Lower leg skin (tissue), 4 donors: ENCODE measurements around the gene BEST2. TPM values are rescaled to one million over a fixed set of nuclear protein-coding genes. Genes with fewer than 3 reads are reported as not detected.

Source experiments
- DNase-seq, 2 donors: peaks; one replicate each; pipeline ENCODE4 v3.0.0-alpha.2; 2019; ENCODE audit warnings: low spot score in 2 of 2
- H3K4me3 ChIP-seq: fragments of 200-600 bp; sonication (generic); 2 replicates; pipeline ENCODE4 v1.5.1; 2017; ENCODE audit warnings: mild to moderate bottlenecking, low read depth; ENCODE audit not compliant: poor library complexity, severe bottlenecking
- CTCF ChIP-seq, 3 donors: fragments of 450-650 bp; IDR thresholded peaks; one replicate each; pipeline ENCODE4 v1.5.1; 2016; ENCODE audit warnings: antibody characterized with exemption in 3 of 3, mild to moderate bottlenecking in 3 of 3, moderate library complexity in 2 of 3
- POLR2A ChIP-seq, 2 donors: fragments of 450-650 bp; IDR thresholded peaks; one replicate each; pipeline ENCODE4 v1.6.1; 2016 to 2017; ENCODE audit warnings: antibody characterized with exemption in 2 of 2, mild to moderate bottlenecking in 1 of 2, moderate library complexity in 1 of 2
- WGBS, 2 donors: methylation state at CpG; one replicate each; pipeline ENCODE4 v1.1.5; 2018; 5-methylcytosine and 5-hydroxymethylcytosine counted together
- intact Hi-C: fragments of 100-400 bp; cut with DNase I; formaldehyde crosslinking; loops from one replicate; pipeline ENCODE4 v1.15.0; 2023; ENCODE audit warnings: low total_unique reads
- total RNA-seq, 4 donors: library from RNA; depleted of rRNA; stranded (reverse); fragments of >200 nt; gene quantifications; one replicate each; pipeline ENCODE4 v1.1.0, GENCODE V29; 2016

Gene BEST2
- total RNA-seq, 4 donors from 2014 or later: 58.3 to 116 (median 85.5) TPM

GRCh38 chr19:12782424-12783290 lies 31.1 kb downstream of the BEST2 start:
- H3K4me3 ChIP-seq: no peak overlapping the region
- TF ChIP-seq POLR2A (IDR thresholded peaks at IDR 0.05) (no peak), CTCF (IDR thresholded peaks at IDR 0.05) (no peak)
- peak; percentile 80 to 96 for DNase-seq
- intact Hi-C loops: no loop called here
- 1% methylated on average over 63 to 77 of the region's 88 CpGs for WGBS, 2 donors

GRCh38 chr19:12783291-12783848 lies 31.8 kb downstream of the BEST2 start:
- DNase-seq: no peak
- H3K4me3 ChIP-seq: no peak overlapping the region
- no peak for TF ChIP-seq CTCF (IDR thresholded peaks at IDR 0.05)
- TF ChIP-seq POLR2A (IDR thresholded peaks at IDR 0.05): no peak
- intact Hi-C loops: no loop called here
- 6 to 10% methylated on average over 14 to 15 of the region's 16 CpGs for WGBS, 2 donors

GRCh38 chr19:12783849-12784393 lies 32.3 kb downstream of the BEST2 start:
- peak in 1 of 2 donors; percentile 58 for DNase-seq
- no peak overlapping the region for H3K4me3 ChIP-seq
- intact Hi-C loops: no loop called here
- WGBS, 2 donors: 4 to 15% methylated on average over 4 to 7 of the region's 19 CpGs
- no peak for TF ChIP-seq CTCF (IDR thresholded peaks at IDR 0.05)
- TF ChIP-seq POLR2A (IDR thresholded peaks at IDR 0.05): no peak

GRCh38 chr19:12784394-12784870 lies 32.8 kb downstream of the BEST2 start:
- TF ChIP-seq POLR2A (IDR thresholded peaks at IDR 0.05) (no peak), CTCF (IDR thresholded peaks at IDR 0.05) (no peak)
- H3K4me3 ChIP-seq: no peak overlapping the region

GRCh38 chr19:12784871-12785430 lies 33.4 kb downstream of the BEST2 start:
- DNase-seq: peak in 1 of 2 donors; percentile 27
- peak in 1 of 3 donors; percentile 6 for TF ChIP-seq CTCF (IDR thresholded peaks at IDR 0.05)
- no peak for TF ChIP-seq POLR2A (IDR thresholded peaks at IDR 0.05)
- intact Hi-C loops: no loop called here
- 28 to 31% methylated on average over 5 of the region's 5 CpGs for WGBS, 2 donors
- H3K4me3 ChIP-seq: no peak overlapping the region

More at GRCh38 chr19:12784394-12784870, 32.8 kb downstream of the BEST2 start:
- no peak for DNase-seq
- intact Hi-C loops: no loop called here
- WGBS, 2 donors: 20 to 47% methylated on average over 10 of the region's 10 CpGs
